LNCaP clone FGC (cell line): ENCODE measurements around the gene GNRHR.

Source experiments
- DNase-seq: peaks from one replicate; pipeline ENCODE4 v3.0.0-alpha.2; 2011; ENCODE audit warnings: low read depth
- H3K4me3 ChIP-seq: 2 replicates; pipeline ENCODE4 v1.5.1; 2011; ENCODE audit warnings: mild to moderate bottlenecking, low read depth, low read length, control low read depth
- CTCF ChIP-seq: IDR thresholded peaks from 2 replicates; pipeline ENCODE4 v1.5.1; 2012; ENCODE audit warnings: mild to moderate bottlenecking; ENCODE audit not compliant: control insufficient read depth, insufficient read depth; ENCODE audit errors: extremely low read depth

Gene GNRHR

GRCh38 chr4:67754288-67754687 lies at the start of gene GNRHR:
TSS of gene GNRHR (minus strand) at chr4:67754388. CDS start at chr4:67754335, 53 bp downstream.
- no peak within 1 kb of the TSS for H3K4me3 ChIP-seq
- TF ChIP-seq CTCF = no peak
- DNase-seq = no peak

- H3K4me3 ChIP-seq = no peak overlapping the region
- DNase-seq = no peak
- no peak for TF ChIP-seq CTCF
Measured at GRCh38 chr4:67796810-67797209, 42.6 kb upstream of the GNRHR start.

- TF ChIP-seq CTCF = no peak
- no peak for DNase-seq
- no peak overlapping the region for H3K4me3 ChIP-seq
Measured at GRCh38 chr4:67790721-67791120, 36.5 kb upstream of the GNRHR start.

- no peak overlapping the region for H3K4me3 ChIP-seq
- no peak for TF ChIP-seq CTCF
- no peak for DNase-seq
Measured at GRCh38 chr4:67787311-67787710, 33.1 kb upstream of the GNRHR start.

GRCh38 chr4:67785528-67785927 lies 31.3 kb upstream of the GNRHR start:
- no peak for DNase-seq
- TF ChIP-seq CTCF = no peak

GRCh38 chr4:67779631-67780030 lies 25.4 kb upstream of the GNRHR start:
- TF ChIP-seq CTCF = no peak
- no peak for DNase-seq

More at GRCh38 chr4:67785528-67785927, 31.3 kb upstream of the GNRHR start:
- no peak overlapping the region for H3K4me3 ChIP-seq

GRCh38 chr4:67776746-67777145 lies 22.6 kb upstream of the GNRHR start:
- DNase-seq = no peak
- no peak overlapping the region for H3K4me3 ChIP-seq
- TF ChIP-seq CTCF = no peak

More at GRCh38 chr4:67779631-67780030, 25.4 kb upstream of the GNRHR start:
- H3K4me3 ChIP-seq = no peak overlapping the region
